GM19025 (cell line): ENCODE results near the gene MAST4.
A peak's percentile ranks its signal among the peaks of the same experiment; 100 is the strongest.

ENCODE experiments used
- ATAC-seq: cut with Tn5 transposase; IDR thresholded peaks from one replicate; pipeline ENCODE4 v1.9.1; 2021; ENCODE audit warnings: mild to moderate bottlenecking, low read depth, moderate library complexity; ENCODE audit not compliant: unreplicated experiment

Gene MAST4

GRCh38 chr5:66595756-66596635 is at the start of gene MAST4:
MAST4 (plus strand) TSS chr5:66596393; CDS start chr5:66596656, 263 bp downstream.
- peak; percentile 98 for ATAC-seq

- ATAC-seq = no peak
Measured at GRCh38 chr5:66546541-66546940, 49.7 kb upstream of the MAST4 start.

- no peak for ATAC-seq
Measured at GRCh38 chr5:66551338-66551737, 44.9 kb upstream of the MAST4 start.

GRCh38 chr5:66551945-66552344 is 44.2 kb upstream of the MAST4 start:
- no peak for ATAC-seq

GRCh38 chr5:66553368-66553912 is 42.8 kb upstream of the MAST4 start:
- no peak for ATAC-seq

- peak; percentile 93 for ATAC-seq
Measured at GRCh38 chr5:66553916-66554575, 42.1 kb upstream of the MAST4 start.

GRCh38 chr5:66554884-66555283 is 41.3 kb upstream of the MAST4 start:
- no peak for ATAC-seq

- peak; percentile 45 for ATAC-seq
Measured at GRCh38 chr5:66558560-66558959, 37.6 kb upstream of the MAST4 start.

- ATAC-seq = no peak
Measured at GRCh38 chr5:66560371-66560770, 35.8 kb upstream of the MAST4 start.

GRCh38 chr5:66561256-66561990 is 34.8 kb upstream of the MAST4 start:
- no peak for ATAC-seq

- ATAC-seq = no peak
Measured at GRCh38 chr5:66565878-66566277, 30.3 kb upstream of the MAST4 start.

GRCh38 chr5:66567474-66567873 is 28.7 kb upstream of the MAST4 start:
- ATAC-seq = no peak

- ATAC-seq = no peak
Measured at GRCh38 chr5:66570201-66570600, 26.0 kb upstream of the MAST4 start.

- no peak for ATAC-seq
Measured at GRCh38 chr5:66573733-66574132, 22.5 kb upstream of the MAST4 start.

GRCh38 chr5:66582499-66583165 is 13.6 kb upstream of the MAST4 start:
- no peak for ATAC-seq

- ATAC-seq = no peak
Measured at GRCh38 chr5:66585291-66585690, 10.9 kb upstream of the MAST4 start.

- no peak for ATAC-seq
Measured at GRCh38 chr5:66587771-66588170, 8.4 kb upstream of the MAST4 start.

GRCh38 chr5:66596636-66597182 is 516 bp downstream of the MAST4 start:
- peak; percentile 17 for ATAC-seq

GRCh38 chr5:66597183-66597757 is 1.1 kb downstream of the MAST4 start:
- no peak for ATAC-seq

GRCh38 chr5:66602621-66603020 is 6.4 kb downstream of the MAST4 start:
- no peak for ATAC-seq
